HG03565 (cell line): ENCODE measurements around the gene NPAS3.

Experiments used
- ATAC-seq: cut with Tn5 transposase; IDR thresholded peaks from one replicate; pipeline ENCODE4 v1.9.1; 2021; ENCODE audit warnings: mild to moderate bottlenecking, moderate library complexity; ENCODE audit not compliant: unreplicated experiment

Gene NPAS3

DNA sequence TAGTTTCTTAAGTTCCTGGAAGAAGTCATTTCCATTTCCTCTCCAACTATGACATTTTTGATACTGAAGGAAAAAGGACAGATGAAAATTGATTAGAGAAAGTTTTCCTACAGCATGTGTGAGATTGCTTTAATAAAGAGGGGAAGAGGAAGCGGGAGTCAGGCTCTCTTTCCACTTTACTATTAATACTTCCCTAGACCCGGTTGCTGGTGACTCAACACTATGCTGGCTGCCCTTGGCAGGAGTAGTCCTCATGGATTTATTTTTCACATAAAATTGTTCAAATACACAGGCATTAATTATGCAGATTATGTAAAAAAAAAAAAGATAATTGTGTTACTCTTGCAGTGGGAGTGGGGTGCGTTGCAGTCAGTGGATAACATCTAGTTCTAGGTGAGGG lies 718.8 kb downstream of the NPAS3 start:
- ATAC-seq: no peak

DNA sequence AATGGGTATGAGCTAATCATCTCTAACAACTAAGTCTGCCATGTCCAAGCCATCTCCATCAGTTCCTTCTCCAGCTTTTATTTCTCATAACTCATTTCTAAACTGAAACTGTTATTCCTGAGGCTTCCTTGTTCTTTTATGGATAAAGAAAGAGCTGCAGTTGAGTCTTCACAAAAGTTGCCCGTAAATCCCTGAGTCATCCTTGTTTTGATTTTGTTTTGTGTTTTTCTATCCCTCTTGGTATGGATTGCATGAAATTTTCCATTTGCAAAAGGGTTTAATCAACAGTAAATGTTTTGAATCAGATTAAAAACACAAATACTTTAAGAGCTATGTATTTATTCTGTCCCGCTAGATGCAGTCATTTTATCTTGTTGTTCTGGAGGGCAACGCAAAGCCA lies 721.6 kb downstream of the NPAS3 start:
- ATAC-seq: no peak

DNA sequence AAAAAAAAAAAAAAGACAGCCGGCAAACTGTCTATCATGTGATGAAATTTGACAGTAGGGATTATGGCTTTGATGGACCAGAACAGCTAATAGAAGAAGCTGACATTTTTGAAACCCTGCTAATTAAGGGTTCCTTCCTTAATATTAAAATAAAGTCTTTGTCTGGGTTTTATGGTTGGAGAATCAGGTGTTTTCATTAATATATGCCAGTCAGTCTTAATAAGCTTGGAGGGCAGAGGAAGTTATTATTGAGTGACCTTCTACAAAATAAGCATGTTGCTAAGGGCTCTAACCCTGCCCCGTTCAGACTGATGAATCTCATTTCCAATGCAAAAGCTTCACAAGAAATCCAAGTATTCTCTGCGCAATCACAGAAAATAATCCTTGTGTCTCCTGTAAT lies 722.4 kb downstream of the NPAS3 start:
- ATAC-seq: no peak

DNA sequence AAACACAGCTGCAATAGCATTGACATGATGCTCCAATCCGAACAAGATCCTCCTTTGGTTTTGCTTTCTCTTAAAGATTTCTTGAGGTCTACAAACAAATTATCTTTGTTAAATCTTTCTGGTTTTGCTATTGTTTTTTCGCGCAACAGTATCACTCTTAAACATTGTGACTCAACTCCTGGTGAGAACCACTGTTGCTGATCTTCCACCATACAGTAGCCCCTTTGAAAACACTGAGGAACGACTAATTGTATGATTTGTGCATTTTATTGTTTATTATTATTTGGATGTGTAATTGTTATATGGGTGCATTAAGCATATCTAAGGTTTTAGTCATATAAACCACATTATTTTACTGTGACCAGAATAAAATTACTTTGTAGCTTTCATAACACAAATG lies 729.4 kb downstream of the NPAS3 start:
- ATAC-seq: no peak

DNA sequence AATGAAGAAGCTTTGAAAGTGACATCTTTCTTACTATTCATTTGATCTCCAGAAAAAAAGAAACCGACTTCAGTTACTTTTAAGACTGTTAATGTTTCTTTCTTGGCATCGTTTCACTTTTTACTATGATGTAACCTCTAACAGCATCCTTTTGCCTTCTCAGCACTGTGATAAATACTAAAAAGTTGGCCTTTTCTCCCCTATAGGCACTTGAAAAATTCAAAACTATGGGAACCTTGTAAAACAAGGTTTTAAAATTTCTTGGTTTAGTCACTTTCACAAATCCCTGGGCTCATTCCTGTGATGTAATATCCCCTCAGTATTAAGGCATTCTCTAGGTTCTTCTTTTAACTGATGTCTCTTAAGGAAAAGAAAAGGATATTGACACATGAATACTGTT lies 730.4 kb downstream of the NPAS3 start:
- no peak for ATAC-seq

DNA sequence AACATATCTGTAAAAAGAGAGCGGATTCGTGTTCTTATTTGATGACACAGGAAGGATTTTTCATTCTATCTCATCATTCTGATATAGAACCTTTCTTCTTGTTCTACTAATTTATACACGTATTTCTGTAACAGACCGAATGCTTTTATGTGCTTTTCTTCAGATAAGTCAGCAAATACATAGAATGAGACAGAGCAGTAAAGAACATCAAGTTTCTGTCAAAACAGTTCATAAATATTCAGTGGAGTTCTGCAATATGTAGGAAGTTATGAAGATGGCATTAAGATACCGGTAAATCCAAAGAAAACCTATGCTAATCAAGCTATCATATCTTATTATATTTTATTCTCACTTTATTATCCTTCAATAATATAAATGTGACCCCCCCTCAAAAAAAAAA lies 731.6 kb downstream of the NPAS3 start:
- ATAC-seq: no peak

DNA sequence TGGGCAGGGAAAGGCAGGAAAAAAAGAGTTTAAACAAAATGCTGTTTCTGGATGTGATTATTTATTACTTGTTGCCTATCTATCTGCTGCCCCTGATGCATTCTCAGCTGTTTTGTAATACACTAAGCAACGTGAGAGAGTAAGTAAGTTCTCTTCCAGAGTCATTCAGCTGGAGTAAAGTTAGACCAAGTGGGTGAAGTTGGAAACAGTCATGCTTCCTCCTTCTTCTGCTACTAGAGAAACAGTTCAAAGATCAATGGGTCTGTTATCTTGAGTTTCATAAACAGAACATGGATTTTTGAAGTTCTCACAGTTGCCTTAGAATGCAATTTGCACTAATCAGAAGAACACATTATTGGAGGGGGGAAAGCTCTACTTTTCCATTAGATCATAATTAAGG lies 732.9 kb downstream of the NPAS3 start:
- no peak for ATAC-seq

DNA sequence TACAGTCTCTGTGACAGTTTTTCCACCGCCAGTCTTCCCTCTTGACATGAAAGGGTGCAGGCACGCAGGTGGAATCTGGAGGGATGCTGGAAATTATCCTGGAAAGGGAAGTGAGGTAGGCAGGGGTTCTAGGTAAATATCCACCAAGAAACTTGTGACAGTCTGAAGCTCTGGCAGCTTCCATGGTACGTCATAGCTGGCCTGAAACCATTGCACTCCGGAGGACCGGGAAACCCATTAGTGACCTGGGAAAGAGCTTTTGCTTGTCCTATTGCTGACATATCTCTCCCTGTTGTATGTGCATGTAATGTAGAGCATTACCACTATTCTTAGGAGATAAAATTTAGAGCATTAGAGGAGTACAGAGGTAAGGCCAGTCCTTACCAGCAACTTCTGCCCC lies 736.2 kb downstream of the NPAS3 start:
- ATAC-seq: no peak

DNA sequence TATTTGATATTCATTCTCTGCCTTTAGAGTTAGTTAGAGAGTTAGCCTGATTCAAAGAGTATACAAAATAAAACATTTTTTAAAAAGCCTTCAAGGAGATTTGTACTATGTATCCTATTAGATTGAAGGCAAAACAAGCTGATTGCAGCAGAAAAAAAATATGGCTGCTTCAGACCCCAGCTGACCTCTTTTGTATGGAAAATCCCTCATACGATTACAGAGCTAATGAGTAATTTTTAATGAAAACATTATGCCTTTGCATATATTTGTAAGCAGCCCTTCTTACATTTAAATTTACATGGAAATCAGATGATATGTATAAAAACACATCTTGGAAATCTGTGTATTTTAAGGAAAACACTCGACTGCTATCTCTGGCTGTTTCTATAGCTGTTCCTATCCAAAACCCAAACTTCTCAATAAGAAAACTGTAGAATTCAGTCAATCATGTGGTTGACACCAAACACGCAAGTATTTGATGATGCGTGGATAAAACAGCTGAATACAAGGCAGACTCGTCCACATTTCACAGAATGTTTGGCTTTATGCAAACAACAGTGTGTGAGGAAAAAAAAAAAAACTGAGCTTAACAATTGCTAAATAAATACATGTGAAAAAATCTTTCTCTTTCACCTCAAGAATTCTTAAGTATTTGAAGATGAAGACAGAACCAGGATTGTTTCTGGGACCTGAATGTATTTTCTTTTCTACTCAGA lies 736.9 kb downstream of the NPAS3 start:
- ATAC-seq: no peak

DNA sequence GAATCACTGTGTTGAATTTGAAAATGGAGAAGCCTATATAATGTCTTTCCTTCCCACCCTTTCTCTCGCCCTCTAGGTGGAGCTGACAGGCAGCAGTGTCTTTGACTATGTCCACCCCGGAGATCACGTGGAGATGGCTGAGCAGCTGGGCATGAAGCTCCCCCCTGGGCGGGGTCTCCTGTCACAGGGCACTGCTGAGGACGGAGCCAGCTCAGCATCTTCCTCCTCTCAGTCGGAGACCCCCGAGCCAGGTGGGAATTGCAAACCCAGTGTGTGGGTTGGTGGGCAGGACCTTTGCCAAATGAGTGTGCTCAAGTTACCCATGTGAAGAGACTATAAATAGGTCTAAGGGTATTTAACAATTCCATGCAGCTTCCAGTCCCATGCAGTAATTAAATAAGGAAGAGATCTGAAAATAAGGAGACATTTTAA lies 737.5 kb downstream of the NPAS3 start:
- ATAC-seq: no peak

DNA sequence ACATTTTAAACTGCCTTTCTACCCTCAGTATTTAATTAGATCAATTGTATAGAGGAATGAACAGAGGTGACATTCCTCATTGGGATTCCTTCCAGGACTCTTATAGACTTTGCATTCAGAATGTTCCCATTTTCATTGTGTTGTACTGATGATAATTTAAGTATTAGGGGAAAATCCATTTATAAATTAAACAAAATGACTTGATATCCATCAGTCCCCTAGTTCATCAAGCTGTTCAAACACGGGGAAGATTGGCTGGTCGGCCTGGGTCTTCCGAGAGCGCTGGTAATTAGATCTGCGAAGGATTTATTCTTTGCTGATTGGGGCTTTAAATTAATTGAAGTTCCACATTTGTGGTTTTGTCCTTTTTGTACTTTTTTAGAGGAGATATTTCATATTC lies 738.2 kb downstream of the NPAS3 start:
- no peak for ATAC-seq

DNA sequence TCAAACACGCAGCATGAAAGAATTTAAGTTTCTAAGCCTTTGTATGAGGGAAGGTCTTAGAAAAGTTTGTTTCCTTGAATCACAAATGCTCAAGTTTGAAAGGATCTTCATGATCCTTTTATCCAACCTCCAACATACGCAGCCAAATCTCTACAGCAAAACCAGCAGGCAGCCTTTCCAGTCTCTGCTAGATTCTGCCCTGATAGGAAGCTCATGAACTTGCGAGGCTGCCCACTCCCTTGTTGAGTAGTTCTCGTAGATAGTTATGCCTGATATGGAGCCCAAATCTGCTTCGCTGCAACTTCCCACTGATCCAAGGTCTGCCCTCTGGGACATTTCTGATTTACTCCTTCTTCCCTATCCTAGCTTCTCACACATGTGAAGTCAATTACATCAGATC lies 739.3 kb downstream of the NPAS3 start:
- ATAC-seq: no peak

DNA sequence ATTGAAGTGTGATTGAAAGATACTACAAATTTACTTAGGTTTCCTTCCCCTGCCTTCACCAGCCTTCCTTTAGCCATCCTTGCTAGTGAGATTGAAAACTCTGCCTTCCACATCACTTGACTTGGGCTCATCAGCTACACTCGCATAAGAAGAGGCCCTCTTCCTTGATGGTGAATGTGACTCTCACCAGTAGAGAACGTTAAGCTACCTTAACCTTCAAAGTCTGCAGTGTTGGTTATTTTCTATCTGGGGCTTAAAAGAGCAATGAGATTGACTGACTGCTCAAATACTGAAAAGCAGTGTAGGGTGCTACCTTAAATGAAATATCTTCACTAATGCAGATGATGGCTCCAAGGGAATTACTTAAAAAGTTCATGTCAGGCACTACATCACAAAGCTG lies 740.3 kb downstream of the NPAS3 start:
- ATAC-seq: no peak

DNA sequence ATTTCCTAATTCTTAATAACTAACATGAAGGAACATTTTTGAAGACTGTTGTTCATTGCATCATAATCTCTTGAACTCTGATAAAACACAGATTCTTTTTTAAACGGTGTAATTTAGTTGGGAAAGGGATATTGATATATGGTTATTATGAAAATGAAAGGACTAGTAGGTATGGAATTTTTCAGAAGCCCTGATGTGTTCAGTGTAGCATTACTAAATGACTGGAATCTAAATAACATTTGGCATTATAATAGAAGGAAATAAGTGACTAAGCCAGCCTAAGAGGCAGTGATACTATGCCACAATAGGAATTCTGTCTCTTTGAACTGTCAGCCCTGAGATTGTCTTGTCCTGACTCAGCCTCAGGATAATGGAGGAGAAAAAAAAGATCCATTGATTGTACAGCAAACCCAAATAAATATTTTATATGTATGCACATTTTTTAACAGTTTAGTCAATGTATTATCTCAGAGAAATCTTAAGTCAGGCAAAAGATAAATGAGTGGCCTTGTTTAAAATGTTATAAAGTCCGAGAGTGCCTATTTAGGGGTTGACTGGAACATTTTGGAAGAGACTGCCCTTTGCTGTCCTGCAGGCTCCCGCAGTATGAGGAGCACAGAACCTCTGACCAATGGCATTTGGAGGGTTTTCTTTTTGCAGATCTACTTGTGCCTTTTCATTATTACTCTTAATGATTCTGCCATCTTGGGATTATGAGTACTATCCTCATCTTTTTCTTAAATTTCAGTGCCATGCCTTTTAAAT lies 741.0 kb downstream of the NPAS3 start:
- no peak for ATAC-seq

DNA sequence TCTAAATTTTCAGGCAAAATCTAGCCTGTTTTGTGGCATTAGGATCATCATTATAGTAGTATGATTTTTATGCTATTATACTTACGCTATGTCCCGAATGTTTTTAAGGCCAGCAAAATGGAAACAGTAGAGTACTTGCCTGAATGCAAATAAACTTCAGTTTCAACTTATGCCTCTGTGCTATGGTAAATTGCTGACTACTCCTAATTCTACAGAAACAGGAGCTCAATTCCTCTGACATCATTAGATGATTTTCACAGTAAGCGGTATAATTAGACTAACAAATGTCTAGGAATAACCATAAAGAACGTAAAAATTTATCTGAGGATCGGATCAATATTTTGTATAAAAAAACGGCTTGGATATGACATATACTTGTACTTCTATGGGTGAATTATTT lies 742.2 kb downstream of the NPAS3 start:
- no peak for ATAC-seq

DNA sequence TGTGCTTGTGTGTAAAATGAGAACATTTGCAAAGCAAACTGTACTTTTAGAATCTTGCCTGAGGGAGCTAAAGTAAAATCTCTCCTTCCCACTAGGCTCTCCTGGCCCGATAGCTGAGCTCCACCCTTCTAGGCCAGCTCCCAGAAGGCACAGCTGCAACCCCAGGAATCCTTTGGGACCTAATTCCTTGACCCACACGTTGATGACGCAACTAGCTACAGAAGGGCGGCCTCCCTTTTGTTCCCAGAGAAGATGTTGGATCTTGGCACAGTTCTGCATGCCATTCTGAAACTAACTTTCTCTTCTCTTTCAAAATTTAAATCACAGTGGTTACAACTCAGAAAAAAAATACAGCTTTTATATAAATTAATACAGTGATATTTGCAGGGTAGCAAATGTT lies 744.1 kb downstream of the NPAS3 start:
- no peak for ATAC-seq

DNA sequence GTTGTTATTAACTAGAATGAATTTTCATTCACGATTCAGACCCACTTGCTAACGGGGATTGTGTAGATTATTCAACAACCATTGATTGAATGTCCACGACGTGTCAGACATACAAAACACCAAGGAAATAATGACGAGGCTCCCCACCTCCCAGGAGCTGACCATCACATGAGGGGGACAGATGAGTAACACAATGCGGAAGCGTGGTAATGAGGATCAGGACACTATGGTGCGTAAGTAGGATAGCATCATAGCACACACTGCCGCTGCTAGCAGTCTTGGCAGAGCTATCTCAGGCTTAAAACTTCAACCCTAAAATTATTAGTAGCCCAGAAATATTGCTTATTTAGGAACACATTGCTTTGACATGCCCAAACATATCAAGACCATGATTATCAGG lies 746.3 kb downstream of the NPAS3 start:
- no peak for ATAC-seq

DNA sequence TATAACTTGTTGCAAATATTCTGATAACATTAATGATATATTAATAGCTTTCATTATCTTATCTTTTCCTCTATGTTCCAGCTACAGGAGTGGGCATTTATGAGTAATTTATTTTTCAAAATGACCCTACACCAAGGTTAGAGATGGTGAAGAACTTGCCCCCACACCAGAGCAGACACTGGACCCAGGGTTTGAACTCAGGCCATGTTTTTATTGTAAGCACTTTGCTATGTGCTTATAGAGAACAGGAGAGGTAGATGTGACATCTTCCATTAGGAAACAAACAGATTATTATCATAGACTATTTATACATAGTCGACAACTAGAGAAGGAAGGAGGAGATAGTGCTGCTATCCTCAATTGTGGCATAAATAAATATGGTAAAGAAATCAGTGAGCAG lies 747.0 kb downstream of the NPAS3 start:
- ATAC-seq: no peak

DNA sequence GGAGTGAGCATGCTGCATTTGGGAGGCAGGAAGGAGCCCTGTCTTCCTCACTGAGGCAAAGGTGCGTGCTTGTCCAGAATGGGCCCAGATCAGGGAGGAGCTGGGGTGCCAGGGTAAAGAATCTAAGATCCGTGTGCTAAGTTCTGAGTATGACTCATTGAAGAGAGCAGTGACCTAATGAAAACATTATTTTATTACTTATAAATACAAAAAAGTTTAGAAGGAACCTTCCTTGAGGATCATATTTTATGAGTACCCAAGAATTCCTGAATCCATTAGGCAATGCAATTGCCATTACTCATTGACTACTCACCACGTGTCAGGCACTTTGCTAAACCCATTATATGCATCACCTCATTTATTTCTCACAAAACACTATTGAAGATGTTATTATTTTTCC lies 747.5 kb downstream of the NPAS3 start:
- ATAC-seq: no peak

DNA sequence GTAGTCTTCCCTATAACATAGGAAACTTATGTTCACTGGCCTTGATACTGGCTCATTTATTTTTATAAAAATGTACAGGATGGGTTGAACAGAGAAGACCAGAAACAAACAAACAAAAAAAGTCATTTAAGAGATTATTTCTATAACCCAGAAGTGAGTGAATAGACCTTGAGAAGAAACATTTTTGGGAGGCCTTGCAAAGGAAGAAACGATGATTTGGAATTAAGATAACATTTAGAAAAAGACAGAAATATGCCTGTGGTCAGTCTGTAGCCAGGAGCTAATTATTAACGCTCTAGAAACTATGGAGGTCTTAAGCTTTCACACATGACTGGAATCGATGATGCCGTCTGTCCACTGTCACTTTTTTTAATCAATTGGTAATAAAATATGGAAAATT lies 748.2 kb downstream of the NPAS3 start:
- no peak for ATAC-seq

DNA sequence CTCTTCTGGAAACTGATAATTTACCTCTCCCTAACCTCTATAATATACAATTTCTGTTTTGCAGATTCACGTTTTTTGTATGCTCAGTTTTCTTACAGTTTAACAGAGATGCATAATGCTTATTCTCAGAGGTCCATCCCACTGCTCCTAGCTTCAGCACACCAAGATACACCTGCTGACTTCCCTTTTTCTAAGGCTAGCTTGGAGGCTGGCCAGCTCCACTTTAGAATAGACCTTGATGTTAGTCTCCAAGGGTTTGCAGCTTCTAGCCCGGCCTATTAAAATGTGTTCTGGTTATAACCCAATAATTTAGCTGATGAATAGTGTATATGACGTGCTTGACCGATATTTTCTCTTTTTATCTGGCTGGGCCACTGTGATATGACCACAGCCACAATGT lies 751.0 kb downstream of the NPAS3 start:
- ATAC-seq: no peak

DNA sequence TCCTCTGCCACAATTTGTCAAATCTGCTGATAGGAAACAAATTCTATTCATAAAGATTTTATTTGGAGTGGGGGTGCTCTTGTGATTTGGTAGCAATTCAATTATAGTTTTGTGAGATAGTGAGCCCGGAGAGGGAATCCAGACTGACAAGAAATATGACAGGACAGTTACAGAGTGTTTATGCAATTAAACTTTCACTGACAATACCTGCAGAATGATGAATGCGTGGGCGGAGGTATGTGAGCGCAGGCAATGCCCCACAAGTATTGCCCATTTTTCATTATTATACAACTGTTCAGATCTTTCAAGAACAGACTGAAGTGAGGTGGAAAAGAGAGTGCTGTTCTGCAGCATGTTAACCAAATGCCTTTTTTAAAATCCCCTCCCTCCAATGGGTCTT lies 753.2 kb downstream of the NPAS3 start:
- no peak for ATAC-seq

DNA sequence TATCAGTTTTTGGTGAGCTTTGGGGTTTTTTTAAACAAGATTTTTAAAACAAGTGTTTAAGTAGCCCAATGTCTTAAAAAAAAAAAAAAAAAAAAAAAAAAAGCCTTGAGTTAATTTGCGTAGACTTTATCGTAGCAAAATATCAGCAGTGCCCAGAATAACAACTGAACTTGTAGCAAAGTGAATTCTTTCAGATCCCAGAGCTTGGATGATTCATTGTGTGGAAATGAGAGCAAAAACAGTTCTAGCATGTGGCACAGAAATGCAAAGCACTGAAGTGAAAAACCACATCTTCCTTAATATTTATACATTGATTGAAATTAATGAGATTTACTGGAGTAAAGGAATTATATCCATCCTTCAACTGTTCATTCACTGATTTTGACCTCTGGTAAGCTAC lies 754.1 kb downstream of the NPAS3 start:
- no peak for ATAC-seq
